Fibroblast of skin of back (primary cell): ENCODE data around the gene SEMA4C.

Source experiments
- DNase-seq: peaks from one replicate; pipeline ENCODE4 v3.0.0-alpha.2; 2013

The SEMA4C gene

DNA sequence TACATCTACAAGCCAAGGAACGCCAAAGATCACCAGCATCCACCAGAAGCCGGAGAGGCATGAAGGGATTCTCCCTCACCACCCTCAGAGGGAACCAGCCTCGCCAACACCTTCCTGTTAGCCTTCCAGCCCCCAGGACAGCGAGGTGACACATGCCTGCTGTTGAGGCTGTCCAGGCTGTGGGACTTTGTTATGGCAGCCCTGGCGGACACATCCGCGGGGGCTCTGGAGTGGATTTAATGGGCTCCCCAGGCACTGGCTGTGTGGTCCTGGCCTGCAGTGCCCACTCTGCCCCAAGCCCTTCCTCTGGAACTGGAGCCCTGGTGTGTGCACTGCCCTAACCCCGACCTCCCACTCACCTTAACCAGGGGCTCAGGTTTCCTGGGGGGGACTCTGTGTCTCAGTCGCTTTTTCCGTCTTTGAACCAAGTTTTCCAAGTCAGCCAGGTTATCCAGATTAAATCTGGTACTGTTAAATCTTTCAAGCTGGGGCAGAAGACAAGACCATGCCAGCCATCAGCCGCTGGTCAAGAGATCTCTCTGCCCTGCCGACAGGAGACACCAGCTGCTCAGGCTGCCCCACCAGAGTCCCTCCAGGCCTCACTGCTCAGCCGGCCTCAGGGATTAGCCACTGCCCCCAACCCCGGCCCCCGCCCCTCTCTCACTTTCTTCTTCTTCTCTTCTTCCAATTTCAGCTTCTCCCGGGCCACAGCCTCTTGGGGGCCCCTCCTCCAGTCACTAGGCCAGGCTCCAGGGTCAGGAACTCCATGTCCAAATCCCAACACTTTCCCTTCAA is 28.0 kb downstream of the SEMA4C start:
- no peak for DNase-seq

- DNase-seq: no peak
Observed at GRCh38 chr2:96839875-96840850, 29.7 kb downstream of the SEMA4C start.

DNA sequence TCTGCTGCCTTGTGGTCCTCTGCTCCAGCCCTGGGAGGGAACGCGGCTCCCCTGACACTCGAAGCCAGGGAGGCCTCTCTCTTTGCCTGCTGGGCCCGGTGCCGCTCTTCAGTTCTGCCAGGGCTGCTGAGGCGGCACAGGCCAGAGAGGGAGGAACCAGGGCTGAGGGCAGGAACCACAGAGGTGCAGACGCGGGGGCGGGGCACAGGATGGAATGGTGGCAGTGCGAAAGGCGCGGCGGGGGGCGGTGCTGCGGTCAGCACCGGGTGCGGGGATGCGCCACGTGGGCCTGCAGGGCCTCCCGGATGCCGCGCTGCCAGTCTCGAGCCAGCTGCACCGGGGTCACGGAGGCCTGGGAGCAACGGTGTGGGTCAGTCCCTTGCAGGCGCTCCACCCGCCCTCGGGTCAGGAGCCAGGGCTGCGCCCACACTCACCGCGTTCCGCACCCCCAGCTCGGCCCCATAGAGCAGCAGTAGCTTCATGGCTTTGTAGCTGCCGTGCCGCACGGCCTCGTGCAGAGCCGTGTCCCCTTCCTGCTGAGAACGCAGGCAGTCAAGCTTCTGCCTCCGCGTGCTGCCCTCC is 30.5 kb downstream of the SEMA4C start:
- no peak for DNase-seq

GRCh38 chr2:96838345-96839292 is 31.3 kb downstream of the SEMA4C start:
- DNase-seq: no peak

DNA sequence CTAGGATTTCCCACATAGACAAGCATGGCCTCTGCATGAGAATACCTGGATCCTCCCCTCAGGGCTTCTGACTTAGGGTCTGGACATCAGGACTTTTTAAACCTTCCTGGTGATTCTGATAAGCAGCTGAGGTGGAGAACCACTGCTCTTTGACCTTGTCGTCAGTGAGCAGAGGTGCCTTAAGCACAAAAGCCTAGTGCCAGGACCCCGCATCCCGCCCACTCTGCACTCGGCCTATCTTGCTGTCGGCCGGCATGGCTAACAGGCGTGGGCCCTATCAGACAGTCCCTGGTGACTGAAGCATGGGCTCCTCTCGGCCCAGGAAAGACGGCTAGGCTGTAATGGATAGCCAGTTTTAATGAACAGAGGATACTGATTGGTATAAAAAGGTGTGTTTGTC is 32.3 kb downstream of the SEMA4C start:
- DNase-seq: no peak

DNA sequence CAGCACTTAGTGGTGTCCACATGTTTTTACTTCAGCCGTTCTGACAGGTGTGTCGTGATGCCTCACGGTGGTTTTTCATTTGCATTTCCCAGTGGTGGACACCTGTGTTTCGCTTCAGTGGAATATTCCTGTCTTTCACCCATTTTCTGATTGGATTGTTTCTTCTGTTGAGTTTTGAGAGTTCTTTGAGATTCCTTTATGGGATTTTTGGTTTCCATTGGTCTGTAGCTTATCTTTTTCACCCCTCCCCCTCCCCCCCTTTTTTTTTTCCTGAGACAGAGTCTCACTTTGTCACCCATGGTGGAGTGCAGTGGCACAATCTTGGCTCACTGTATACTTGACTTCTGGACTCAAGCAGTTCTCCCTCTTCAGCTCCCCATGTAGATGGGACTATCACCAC is 34.0 kb downstream of the SEMA4C start:
- DNase-seq: no peak

DNA sequence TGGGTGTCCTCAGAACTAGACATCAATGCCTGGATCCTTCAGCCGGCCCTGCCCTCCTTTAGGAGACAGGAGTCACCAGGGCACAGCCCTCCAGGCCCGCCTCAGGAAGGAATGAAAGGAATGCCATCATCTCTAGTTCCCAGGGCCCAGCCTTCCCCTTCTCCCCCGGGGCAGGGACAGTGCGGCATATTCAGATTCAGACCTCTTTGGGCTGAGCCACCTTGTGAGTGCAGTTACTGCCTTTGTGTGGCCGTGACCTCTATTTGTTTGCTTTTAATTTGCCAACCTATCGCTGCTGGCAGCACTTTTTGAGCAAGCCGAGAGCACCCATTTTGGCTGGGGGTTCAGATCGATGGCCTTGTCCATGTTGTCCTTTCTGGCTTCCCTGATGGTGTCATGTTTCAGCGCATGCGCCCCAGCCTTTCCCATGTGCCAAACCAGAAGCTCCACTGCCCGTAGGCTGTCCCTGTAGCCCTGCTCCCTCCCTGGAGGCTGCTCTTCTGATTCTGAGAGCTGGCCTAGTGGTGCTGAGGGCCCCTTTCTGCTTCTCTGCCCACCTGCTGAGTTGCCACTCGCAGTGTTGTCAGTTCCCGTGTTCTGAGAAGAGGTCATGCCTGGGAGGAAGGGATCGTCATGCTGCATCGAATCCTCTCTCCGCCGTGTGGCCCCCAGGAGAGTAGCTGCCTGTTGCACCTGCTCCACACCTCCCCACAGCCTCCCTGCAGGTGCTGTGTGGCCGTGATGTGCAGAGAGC is 36.9 kb downstream of the SEMA4C start:
- DNase-seq: peak; percentile 74

GRCh38 chr2:96832408-96832753 is 37.5 kb downstream of the SEMA4C start:
- DNase-seq: no peak

DNA sequence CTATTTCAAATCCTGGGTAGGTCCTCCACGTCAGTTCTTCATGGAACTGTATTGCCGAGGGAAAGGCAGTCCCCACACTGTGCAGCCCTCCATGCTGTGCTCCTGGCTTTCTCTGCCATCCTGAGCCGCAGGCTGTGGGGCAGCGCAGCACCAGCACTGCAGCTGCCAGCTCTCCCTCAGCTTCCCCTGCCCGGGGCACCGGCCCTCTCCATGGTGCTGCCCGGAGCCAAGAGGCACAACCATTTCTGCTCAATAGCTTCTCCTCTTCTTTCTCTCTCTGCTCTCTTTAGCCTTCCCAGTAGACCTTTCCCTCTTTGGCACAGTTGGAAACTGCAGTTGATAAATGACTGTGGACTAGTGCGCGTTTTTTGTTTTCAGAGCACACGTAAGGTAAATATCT is 38.2 kb downstream of the SEMA4C start:
- peak; percentile 21 for DNase-seq

DNA sequence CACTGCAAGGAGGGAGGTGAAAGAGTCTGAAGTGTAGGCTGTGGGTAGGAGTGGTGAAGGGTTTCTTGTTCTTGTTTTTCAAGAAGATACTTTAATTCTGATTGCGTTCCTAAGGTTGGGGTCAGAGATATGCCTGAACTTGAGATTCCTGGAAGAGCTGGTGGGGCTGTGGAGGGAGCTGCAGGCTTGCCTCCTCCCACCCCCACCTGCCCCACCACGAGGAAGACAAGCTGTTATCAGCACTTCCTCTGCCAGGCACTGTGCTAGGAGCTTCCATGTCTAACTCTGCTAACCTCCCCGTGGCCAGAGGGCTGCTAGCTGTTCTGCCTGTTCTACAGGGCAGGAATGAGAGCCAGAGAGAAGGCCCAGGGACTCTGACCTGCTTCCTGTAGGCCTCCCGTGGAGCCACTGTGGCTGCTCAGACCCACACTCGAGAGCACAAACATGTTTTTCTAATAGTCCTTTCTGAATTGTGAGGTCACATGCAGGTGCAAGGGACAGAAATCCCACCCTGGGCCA is 39.8 kb downstream of the SEMA4C start:
- DNase-seq: no peak

- DNase-seq: no peak
Observed at GRCh38 chr2:96828874-96829273, 41.0 kb downstream of the SEMA4C start.

GRCh38 chr2:96828436-96828835 is 41.4 kb downstream of the SEMA4C start:
- DNase-seq: no peak

DNA sequence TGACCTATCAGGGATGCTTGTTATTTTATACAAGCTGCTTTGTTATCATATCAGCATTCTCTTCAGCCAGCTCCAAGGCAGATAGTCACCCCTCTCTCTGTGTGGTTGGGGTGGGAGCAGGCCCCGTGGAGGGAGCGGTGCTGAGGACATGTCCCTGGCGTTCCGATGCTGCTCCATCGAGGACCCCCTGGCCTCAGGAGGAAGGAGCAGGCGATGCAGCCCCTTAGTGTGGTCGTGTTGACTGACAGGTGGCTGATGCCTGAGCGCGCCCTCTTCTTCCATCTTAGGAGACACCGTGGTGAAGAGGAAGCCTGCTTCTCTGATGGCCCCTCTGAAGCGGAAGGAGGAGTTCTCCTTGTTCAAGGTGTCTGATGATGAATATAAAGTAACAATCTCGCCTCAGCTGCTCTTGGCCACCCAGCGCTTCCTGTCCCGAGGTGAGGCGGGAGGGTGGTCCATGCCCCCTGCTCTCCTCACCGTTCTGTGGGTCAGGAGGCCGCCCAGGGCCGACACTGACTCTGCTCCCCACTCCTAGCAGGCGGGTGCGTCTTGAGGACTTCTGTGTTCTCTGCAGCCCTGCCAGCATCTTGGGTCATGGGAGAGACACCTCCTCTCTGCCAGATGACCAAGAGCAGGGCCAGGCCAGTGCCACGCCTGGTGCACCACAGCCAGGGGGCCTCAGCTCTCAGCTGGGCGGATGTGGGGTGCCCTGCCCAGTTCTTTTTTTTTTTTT is 43.2 kb downstream of the SEMA4C start:
- no peak for DNase-seq

DNA sequence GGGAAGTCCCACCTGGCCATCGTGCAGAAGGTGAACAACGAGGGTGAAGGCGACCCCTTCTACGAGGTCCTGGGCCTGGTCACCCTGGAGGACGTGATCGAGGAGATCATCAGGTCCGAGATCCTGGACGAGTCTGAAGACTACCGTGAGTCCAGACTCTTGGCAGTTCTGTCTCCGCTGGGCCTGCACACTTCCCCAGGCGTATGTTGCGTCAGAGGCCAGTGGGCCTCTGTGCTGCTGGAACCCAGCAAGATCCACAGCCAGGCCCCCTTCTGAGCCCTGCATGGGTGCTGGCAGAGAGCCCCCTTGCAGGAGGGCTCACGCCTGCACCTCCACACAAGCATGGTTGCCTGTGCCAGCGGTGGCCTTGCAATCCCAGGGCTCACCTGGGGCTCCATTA is 44.8 kb downstream of the SEMA4C start:
- DNase-seq: no peak

DNA sequence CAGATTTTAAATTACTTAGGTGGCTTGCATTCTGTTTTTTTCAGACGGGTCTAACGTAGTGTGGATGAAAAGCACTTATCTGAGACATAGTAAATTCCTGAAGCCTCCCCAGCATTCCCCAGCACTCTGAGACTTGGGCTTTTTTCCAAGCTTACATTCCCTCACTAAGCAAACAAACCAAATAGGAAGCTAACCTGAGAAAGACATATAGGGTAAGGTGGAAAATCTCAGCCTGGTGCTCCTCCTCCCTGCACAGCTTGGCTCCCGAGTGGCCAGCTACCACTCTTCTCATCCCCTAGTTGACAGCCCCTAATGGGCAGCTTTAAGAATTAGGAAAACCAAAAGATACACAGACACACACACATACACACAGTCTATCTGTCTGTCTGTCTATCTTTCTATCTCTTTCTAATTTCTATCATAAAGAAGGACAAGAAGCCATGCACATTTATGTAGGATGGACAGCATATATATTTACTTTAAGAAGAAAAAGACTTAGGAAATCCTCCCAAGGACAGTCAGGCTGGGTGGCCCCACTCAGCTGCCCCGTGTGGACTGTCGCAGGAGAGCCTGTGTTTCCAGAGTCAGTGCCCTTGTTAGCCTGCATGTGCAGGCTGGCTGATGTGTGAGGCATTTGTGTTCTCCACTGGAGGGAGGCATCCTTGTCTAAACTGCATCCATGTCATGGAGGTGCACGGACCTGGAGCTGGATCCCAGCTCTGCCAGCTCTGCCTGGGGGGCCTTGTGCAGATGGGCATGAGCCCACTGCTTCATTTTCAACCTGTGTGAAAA is 45.6 kb downstream of the SEMA4C start:
- peak; percentile 47 for DNase-seq

DNA sequence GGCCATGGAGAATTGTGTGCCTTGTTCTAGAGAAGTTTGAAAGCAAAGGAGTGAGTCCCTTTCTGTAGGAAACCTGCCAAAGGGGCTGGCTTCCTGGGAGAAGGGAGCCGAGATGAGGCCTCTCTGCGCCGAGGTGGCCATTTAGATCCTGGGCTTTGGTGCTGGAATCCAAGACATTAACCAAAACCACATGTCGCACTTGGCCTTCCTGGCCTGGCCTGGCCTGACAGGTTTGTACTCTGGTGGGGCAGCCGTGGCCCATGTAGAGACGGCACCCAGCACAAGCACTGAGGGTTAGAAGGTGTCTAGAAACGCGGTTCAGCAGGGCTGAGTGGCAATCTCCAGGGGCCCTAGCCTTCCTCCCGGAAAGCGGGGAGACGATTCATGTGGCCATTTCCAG is 46.7 kb downstream of the SEMA4C start:
- no peak for DNase-seq

GRCh38 chr2:96822786-96823185 is 47.1 kb downstream of the SEMA4C start:
- no peak for DNase-seq

GRCh38 chr2:96821113-96821675 is 48.7 kb downstream of the SEMA4C start:
- DNase-seq: no peak

DNA sequence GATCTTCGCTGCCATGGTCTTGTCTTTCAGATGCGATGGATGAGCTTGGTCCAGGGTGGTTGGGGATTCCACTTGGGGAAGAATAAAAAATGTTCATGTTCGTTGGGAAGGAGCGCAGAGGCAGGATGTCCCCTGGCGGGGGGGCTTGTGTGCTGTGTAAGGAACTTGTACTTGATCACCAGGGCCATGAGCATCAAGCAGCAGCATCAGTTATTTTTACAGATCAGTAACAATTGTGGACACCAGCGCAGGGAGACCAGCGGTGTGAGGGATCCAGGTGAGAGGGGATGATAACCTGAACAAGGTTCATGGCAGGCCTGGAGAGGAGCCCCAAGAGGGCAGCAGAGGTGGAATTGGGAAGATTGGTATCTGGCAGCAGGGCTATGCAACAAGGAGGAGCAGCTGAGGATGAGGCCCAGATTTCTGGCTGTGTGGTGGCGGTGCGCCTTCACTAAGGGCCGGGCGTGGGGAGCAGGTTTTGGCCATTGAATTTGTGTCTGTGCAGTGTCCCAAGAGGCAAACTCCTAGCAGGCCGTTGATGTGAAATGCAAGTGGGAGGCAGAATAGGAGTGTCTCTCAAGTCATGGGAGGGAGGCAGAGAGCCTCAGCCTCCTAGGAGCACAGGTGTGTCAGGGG is 49.9 kb downstream of the SEMA4C start:
- no peak for DNase-seq
